DOHH2 (cell line): ENCODE measurements around the gene HPS5.
"Not testable (repeated sequence)": the region's sequence is repeated elsewhere in the genome, so short reads cannot be mapped to it uniquely, and the experiment has no call there.

ENCODE experiments used
- H3F3A ChIP-seq: fragments of 200-600 bp; sonication (generic), shearing (Covaris generic); 2 replicates; pipeline ENCODE4 v1.6.0; 2016; ENCODE audit warnings: antibody characterized with exemption, mild to moderate bottlenecking; ENCODE audit not compliant: control insufficient read depth, insufficient read depth
- H3K27ac ChIP-seq: fragments of 200-600 bp; sonication (generic); 2 replicates; pipeline ENCODE4 v1.5.1; 2014; ENCODE audit warnings: low read depth, mild to moderate bottlenecking, low read length, moderate library complexity
- H3K27me3 ChIP-seq: fragments of 200-600 bp; sonication (generic); 2 replicates; pipeline ENCODE4 v1.6.1; 2014; ENCODE audit warnings: mild to moderate bottlenecking, low read length, mixed read lengths; ENCODE audit not compliant: control insufficient read depth
- H3K36me3 ChIP-seq: fragments of 200-600 bp; sonication (generic); 2 replicates; pipeline ENCODE4 v1.6.1; 2014; ENCODE audit warnings: mild to moderate bottlenecking, low read length, moderate library complexity, mixed read lengths; ENCODE audit not compliant: control insufficient read depth
- H3K4me1 ChIP-seq: fragments of 200-600 bp; sonication (generic); 2 replicates; pipeline ENCODE4 v1.6.1; 2014; ENCODE audit warnings: mild to moderate bottlenecking, low read length, mixed read lengths; ENCODE audit not compliant: control insufficient read depth
- H3K4me2 ChIP-seq: fragments of 200-600 bp; sonication (generic); 2 replicates; pipeline ENCODE4 v1.6.0; 2014; ENCODE audit warnings: mild to moderate bottlenecking, low read length, moderate library complexity
- H3K4me3 ChIP-seq: fragments of 200-600 bp; sonication (generic); 2 replicates; pipeline ENCODE4 v1.5.1; 2014; ENCODE audit warnings: mild to moderate bottlenecking, low read length, mixed read lengths
- H3K79me2 ChIP-seq: fragments of 200-600 bp; sonication (generic); 2 replicates; pipeline ENCODE4 v1.6.1; 2014; ENCODE audit warnings: mild to moderate bottlenecking, low read length, mixed read lengths; ENCODE audit not compliant: control insufficient read depth
- H3K9me2 ChIP-seq: fragments of 200-600 bp; sonication (generic); replicated peaks from 2 replicates; pipeline ENCODE4 v1.6.1; 2014; ENCODE audit warnings: mild to moderate bottlenecking, low read length, mixed read lengths; ENCODE audit not compliant: control insufficient read depth
- H3K9me3 ChIP-seq: fragments of 200-600 bp; sonication (generic); 2 replicates; pipeline ENCODE4 v1.6.1; 2014; ENCODE audit warnings: antibody characterized with exemption, low read length, mixed read lengths; ENCODE audit not compliant: control insufficient read depth, insufficient read depth
- H4K20me1 ChIP-seq: fragments of 200-600 bp; sonication (generic); 2 replicates; pipeline ENCODE4 v1.6.0; 2014; ENCODE audit warnings: low read depth, mild to moderate bottlenecking, antibody characterized with exemption, low read length, moderate library complexity; ENCODE audit not compliant: control insufficient read depth, insufficient read depth
- EZH2phosphoT487 ChIP-seq: fragments of 200-600 bp; sonication (generic); IDR thresholded peaks from 2 replicates; pipeline ENCODE4 v1.6.1; 2017; ENCODE audit warnings: borderline replicate concordance, mild to moderate bottlenecking, antibody characterized with exemption, low read length, moderate library complexity, mixed read lengths
- TF ChIP-seq, protein P1 (sequence below): fragments of 200-600 bp; sonication (generic); IDR thresholded peaks from one replicate; pipeline ENCODE4 v1.5.1; 2014; ENCODE audit warnings: antibody characterized with exemption, mild to moderate bottlenecking, low read depth, low read length; ENCODE audit not compliant: poor library complexity, severe bottlenecking

The HPS5 gene

DNA sequence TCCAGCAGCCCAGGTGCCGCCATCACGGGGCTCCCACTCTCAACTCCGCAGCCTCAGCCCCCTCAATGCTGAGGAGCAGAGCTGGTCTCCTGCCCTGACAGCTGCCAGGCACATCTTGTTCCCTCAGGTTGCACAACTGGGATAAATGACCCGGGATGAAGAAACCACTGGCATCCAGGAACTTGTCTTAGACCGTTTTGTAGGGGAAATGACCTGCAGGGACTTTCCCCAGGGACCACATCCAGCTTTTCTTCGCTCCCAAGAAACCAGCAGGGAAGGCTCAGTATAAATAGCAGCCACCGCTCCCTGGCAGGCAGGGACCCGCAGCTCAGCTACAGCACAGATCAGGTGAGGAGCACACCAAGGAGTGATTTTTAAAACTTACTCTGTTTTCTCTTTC lies 56.0 kb downstream of the HPS5 start, which contains the start of gene SAA1:
TSS of gene SAA1 (plus strand) at position 316 of the 400 bp plus-strand sequence. CDS start 624 bp downstream, outside the sequence.
- no peak within 1 kb of the TSS for H3K4me2 ChIP-seq

DNA sequence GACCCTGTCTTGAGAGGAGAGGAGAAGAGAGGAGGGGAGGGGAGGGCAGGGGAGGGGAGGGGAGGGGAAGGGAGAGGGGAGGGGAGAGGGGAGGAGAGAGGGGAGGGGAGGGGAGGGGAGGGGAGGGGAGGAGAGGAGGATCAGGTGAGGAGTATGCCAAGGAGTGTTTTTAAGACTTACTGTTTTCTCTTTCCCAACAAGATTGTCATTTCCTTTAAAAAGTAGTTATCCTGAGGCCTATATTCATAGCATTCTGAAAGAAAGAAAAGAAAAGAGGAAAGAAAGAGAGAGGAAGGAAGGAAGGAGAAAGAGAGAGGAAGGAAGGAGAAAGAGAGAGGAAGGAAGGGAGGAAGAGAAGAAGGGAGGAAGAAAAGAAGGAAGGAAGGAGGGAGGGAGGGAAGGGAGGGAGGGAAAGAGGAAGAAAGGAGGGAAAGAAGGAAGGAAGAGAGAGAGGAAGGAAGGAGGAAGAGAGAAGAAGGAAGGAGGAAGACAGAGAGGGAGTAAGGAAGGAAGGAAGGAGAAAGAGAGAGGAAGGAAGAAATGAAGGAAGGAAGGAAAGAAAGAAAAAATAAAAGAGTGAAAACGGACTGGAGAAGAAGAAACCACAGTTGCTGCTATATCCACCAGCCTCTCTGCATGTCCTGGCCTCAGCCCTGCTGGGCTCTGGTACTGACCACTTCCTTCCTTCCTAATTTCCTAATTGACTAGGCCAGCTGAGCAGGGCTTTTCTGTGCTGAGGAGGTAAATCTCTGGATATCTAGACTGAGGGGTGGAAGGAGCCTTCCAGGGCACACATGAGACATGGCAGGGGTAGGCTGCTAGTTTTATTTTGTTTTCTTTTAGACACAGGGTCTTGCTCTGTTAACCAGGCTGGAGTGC lies 57.0 kb downstream of the HPS5 start:
- H3K4me3 ChIP-seq = no peak overlapping the region
- TF ChIP-seq, protein P1, sequence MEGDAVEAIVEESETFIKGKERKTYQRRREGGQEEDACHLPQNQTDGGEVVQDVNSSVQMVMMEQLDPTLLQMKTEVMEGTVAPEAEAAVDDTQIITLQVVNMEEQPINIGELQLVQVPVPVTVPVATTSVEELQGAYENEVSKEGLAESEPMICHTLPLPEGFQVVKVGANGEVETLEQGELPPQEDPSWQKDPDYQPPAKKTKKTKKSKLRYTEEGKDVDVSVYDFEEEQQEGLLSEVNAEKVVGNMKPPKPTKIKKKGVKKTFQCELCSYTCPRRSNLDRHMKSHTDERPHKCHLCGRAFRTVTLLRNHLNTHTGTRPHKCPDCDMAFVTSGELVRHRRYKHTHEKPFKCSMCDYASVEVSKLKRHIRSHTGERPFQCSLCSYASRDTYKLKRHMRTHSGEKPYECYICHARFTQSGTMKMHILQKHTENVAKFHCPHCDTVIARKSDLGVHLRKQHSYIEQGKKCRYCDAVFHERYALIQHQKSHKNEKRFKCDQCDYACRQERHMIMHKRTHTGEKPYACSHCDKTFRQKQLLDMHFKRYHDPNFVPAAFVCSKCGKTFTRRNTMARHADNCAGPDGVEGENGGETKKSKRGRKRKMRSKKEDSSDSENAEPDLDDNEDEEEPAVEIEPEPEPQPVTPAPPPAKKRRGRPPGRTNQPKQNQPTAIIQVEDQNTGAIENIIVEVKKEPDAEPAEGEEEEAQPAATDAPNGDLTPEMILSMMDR = no peak
- H4K20me1 ChIP-seq = no peaks in the 10 kb centered on the region
- no peaks in the 10 kb centered on the region for H3K36me3 ChIP-seq
- H3K27me3 ChIP-seq = peaks cover 17% of the 10 kb centered on the region
- H3K9me3 ChIP-seq = no peaks in the 10 kb centered on the region
- H3K4me2 ChIP-seq = no peak overlapping the region
- H3K79me2 ChIP-seq = no peaks in the 10 kb centered on the region
- H3K27ac ChIP-seq = no peak overlapping the region
- no peaks in the 10 kb centered on the region for H3K9me2 ChIP-seq
- no peaks in the 10 kb centered on the region for H3F3A ChIP-seq
- no peaks in the 10 kb centered on the region for H3K4me1 ChIP-seq

More for the DNA sequence above, 56.0 kb downstream of the HPS5 start, which contains the start of gene SAA1:
- no peaks in the 10 kb centered on the region for H3K79me2 ChIP-seq
- peaks cover 17% of the 10 kb centered on the region for H3K27me3 ChIP-seq
- TF ChIP-seq, protein P1 = no peak
- TF ChIP-seq EZH2phosphoT487 = no peak
- H3K9me2 ChIP-seq = no peaks in the 10 kb centered on the region
- H3K9me3 ChIP-seq = no peaks in the 10 kb centered on the region
- no peaks in the 10 kb centered on the region for H4K20me1 ChIP-seq
- no peaks in the 10 kb centered on the region for H3F3A ChIP-seq
- H3K27ac ChIP-seq = no peak within 1 kb of the TSS
- no peaks in the 10 kb centered on the region for H3K36me3 ChIP-seq
- no peak within 1 kb of the TSS for H3K4me3 ChIP-seq
- H3K4me1 ChIP-seq = no peaks in the 10 kb centered on the region

DNA sequence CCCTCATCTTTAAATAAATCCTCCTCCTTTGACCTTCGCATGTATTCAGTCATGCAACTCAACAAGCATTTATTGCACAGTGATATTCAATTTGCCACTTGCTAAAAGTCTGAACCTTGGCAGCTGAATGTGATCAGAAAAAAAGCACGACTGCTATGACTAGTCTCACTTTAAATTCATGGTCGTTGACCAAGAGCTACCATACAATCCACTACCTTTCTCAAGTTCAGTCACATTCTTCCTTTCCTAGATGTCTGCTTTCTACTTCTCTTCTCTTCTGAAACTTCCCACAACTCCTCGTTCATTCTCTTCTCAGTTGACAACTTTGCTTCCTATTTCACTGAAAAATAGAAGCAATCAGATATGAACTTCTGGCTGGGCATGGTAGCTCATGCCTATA lies 57.9 kb downstream of the HPS5 start:
- H3K4me2 ChIP-seq = no peak overlapping the region
- peaks cover 23% of the 10 kb centered on the region for H3K27me3 ChIP-seq
- no peak overlapping the region for H3K4me3 ChIP-seq
- no peaks in the 10 kb centered on the region for H3K9me3 ChIP-seq
- no peak overlapping the region for H3K27ac ChIP-seq
- no peaks in the 10 kb centered on the region for H3K36me3 ChIP-seq
- H3F3A ChIP-seq = no peaks in the 10 kb centered on the region
- TF ChIP-seq, protein P1 = no peak
- TF ChIP-seq EZH2phosphoT487 = no peak
- no peaks in the 10 kb centered on the region for H3K79me2 ChIP-seq
- H3K9me2 ChIP-seq = no peaks in the 10 kb centered on the region
- H4K20me1 ChIP-seq = no peaks in the 10 kb centered on the region
- H3K4me1 ChIP-seq = no peaks in the 10 kb centered on the region

DNA sequence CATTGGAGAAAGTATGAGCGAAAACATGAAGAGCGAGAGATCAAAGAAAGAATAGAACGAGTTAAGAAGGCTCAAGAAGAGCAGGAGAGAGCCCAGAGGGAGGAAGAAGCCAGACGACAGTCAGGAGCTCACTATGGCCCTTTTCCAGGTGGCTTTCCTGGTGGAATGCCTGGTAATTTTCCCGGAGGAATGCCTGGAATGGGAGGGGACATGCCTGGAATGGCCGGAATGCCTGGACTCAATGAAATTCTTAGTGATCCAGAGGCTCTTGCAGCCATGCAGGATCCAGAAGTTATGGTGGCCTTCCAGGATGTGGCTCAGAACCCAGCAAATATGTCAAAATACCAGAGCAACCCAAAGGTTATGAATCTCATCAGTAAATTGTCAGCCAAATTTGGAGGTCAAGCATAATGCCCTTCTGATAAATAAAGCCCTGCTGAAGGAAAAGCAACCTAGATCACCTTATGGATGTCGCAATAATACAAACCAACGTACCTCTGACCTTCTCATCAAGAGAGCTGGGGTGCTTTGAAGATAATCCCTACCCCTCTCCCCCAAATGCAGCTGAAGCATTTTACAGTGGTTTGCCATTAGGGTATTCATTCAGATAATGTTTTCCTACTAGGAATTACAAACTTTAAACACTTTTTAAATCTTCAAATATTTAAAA lies 59.1 kb downstream of the HPS5 start:
- not testable (repeated sequence) for H3K79me2 ChIP-seq, H3K4me2 ChIP-seq, H3K27ac ChIP-seq, H4K20me1 ChIP-seq, H3K9me2 ChIP-seq, H3K9me3 ChIP-seq, H3K36me3 ChIP-seq, H3K4me3 ChIP-seq, H3K4me1 ChIP-seq, H3F3A ChIP-seq
- H3K27me3 ChIP-seq = peaks cover 23% of the 10 kb centered on the region
